DMS53 (cell line): ENCODE results near the gene HLA-DRA.
"Not testable (repeated sequence)": the region's sequence is repeated elsewhere in the genome, so short reads cannot be mapped to it uniquely, and the experiment has no call there.

Experiments
- DNase-seq: peaks from one replicate; lab custom pipeline; 2025; lab: John Stamatoyannopoulos, UW

The HLA-DRA gene

GRCh38 chr6:32431142-32431541 lies 8.5 kb upstream of the HLA-DRA start:
- no peak for DNase-seq

- DNase-seq = peak; percentile 71
Measured at GRCh38 chr6:32432050-32432450, 7.6 kb upstream of the HLA-DRA start.

GRCh38 chr6:32433950-32434349 lies 5.7 kb upstream of the HLA-DRA start:
- DNase-seq = not testable (repeated sequence)

- DNase-seq = no peak
Measured at GRCh38 chr6:32436186-32436585, 3.5 kb upstream of the HLA-DRA start.

GRCh38 chr6:32436995-32437836 lies 2.5 kb upstream of the HLA-DRA start:
- no peak for DNase-seq

GRCh38 chr6:32439139-32439538 lies 548 bp upstream of the HLA-DRA start:
- no peak for DNase-seq

GRCh38 chr6:32442243-32442667 lies 2.6 kb downstream of the HLA-DRA start:
- DNase-seq = no peak

- DNase-seq = no peak
Measured at GRCh38 chr6:32442977-32443552, 3.4 kb downstream of the HLA-DRA start.

GRCh38 chr6:32444433-32444832 lies 4.7 kb downstream of the HLA-DRA start:
- no peak for DNase-seq

GRCh38 chr6:32445321-32445854 lies 5.7 kb downstream of the HLA-DRA start:
- DNase-seq = no peak

- no peak for DNase-seq
Measured at GRCh38 chr6:32447932-32448331, 8.2 kb downstream of the HLA-DRA start.

GRCh38 chr6:32449088-32449736 lies 9.5 kb downstream of the HLA-DRA start:
- DNase-seq = no peak

- DNase-seq = no peak
Measured at GRCh38 chr6:32457054-32457453, 17.4 kb downstream of the HLA-DRA start.

- peak; percentile 76 for DNase-seq
Measured at GRCh38 chr6:32459781-32460424, 20.2 kb downstream of the HLA-DRA start.

GRCh38 chr6:32460528-32460927 lies 20.8 kb downstream of the HLA-DRA start:
- peak; percentile 64 for DNase-seq

- no peak for DNase-seq
Measured at GRCh38 chr6:32461493-32461892, 21.8 kb downstream of the HLA-DRA start.

- DNase-seq = peak; percentile 6
Measured at GRCh38 chr6:32462609-32463008, 22.9 kb downstream of the HLA-DRA start.

- not testable (repeated sequence) for DNase-seq
Measured at GRCh38 chr6:32467743-32468503, 28.2 kb downstream of the HLA-DRA start.

GRCh38 chr6:32472781-32473375 lies 33.2 kb downstream of the HLA-DRA start:
- no peak for DNase-seq

- DNase-seq = peak; percentile 55
Measured at GRCh38 chr6:32473376-32474348, 34.0 kb downstream of the HLA-DRA start.
